ENCODE results near the gene DNAH14.

DNA sequence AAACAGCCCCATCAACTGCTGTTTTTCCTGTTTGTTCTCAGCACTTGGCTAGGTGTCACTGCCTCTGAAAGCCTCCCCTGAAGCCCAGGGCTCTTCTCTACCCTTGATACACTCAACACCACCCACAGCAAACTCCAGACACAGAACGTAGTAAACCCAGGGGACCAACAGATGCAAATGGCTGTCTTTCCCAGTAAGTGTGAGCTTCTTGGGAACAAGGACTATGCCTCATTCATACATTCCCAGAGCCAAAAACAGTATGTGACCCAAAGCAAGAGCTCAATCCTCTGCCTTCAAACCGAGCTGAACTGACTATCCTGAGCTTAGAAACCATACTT is 494.0 kb downstream of the DNAH14 start:
- TF ChIP-seq, protein P1, sequence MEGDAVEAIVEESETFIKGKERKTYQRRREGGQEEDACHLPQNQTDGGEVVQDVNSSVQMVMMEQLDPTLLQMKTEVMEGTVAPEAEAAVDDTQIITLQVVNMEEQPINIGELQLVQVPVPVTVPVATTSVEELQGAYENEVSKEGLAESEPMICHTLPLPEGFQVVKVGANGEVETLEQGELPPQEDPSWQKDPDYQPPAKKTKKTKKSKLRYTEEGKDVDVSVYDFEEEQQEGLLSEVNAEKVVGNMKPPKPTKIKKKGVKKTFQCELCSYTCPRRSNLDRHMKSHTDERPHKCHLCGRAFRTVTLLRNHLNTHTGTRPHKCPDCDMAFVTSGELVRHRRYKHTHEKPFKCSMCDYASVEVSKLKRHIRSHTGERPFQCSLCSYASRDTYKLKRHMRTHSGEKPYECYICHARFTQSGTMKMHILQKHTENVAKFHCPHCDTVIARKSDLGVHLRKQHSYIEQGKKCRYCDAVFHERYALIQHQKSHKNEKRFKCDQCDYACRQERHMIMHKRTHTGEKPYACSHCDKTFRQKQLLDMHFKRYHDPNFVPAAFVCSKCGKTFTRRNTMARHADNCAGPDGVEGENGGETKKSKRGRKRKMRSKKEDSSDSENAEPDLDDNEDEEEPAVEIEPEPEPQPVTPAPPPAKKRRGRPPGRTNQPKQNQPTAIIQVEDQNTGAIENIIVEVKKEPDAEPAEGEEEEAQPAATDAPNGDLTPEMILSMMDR (IDR thresholded peaks at IDR 0.05 in 4 of 5, conservative IDR thresholded peaks at IDR 0.05 in 1 of 5): no peak
- TF ChIP-seq POLR2A (IDR thresholded peaks at IDR 0.05): no peak
